ENCODE data around the gene DNAH2.
"Not testable (repeated sequence)": the region's sequence is repeated elsewhere in the genome, so short reads cannot be mapped to it uniquely, and the experiment has no call there.

Gene DNAH2

GRCh38 chr17:7862692-7863437 lies 145.3 kb downstream of the DNAH2 start:
- Histone ChIP-seq H3K4me1 (ENCODE audit: insufficient read depth, low read length) (peaks cover 6% of the 10 kb centered on the region; the same call in 1 of the 2 replicates), H3K36me3 (ENCODE audit: insufficient read depth, low read length) (peaks cover 3% of the 10 kb centered on the region; the same call in 1 of the 2 replicates), H3K9ac (ENCODE audit: low read depth, low read length) (no peak overlapping the region), H3K9me3 (ENCODE audit: control insufficient read depth, insufficient read depth, low read length) (no peaks in the 10 kb centered on the region)

GRCh38 chr17:7864384-7864783 lies 146.8 kb downstream of the DNAH2 start:
- H3K9me3 ChIP-seq (ENCODE audit: control insufficient read depth, insufficient read depth, low read length); H3K4me1 ChIP-seq (ENCODE audit: insufficient read depth, low read length); H3K36me3 ChIP-seq (ENCODE audit: insufficient read depth, low read length); H3K9ac ChIP-seq (ENCODE audit: low read depth, low read length): not testable (repeated sequence)

GRCh38 chr17:7864995-7865650 lies 147.6 kb downstream of the DNAH2 start:
- H3K4me1 ChIP-seq (ENCODE audit: insufficient read depth, low read length): peaks cover 6% of the 10 kb centered on the region; the same call in 1 of the 2 replicates
- no peaks in the 10 kb centered on the region for H3K9me3 ChIP-seq (ENCODE audit: control insufficient read depth, insufficient read depth, low read length)
- no peak overlapping the region for H3K9ac ChIP-seq (ENCODE audit: low read depth, low read length)
- H3K36me3 ChIP-seq (ENCODE audit: insufficient read depth, low read length): peaks cover 3% of the 10 kb centered on the region; the same call in 1 of the 2 replicates

DNA sequence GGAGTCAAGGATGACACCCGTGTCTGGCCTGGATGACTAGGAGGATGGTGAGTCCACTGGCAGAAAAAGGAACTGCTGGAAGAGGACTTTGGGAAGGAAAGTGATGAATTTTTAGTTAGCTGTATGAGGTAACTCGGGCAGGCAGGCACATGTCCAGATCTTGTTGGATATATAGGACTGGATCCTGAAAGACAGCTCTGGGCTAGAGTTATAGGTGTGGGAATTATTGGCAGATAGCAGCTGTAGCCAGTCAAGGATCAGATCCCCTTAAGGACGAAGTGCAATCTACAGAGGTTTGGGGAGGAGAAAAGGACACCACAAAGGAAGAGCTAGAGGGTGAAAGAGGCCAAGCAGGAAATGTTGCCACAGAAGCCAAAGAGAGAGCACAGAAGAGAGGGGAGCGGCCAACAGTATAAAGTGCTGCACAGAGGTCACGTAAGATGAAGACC lies 150.4 kb downstream of the DNAH2 start:
- H3K9me3 ChIP-seq (ENCODE audit: control insufficient read depth, insufficient read depth, low read length): no peaks in the 10 kb centered on the region
- no peak overlapping the region for H3K9ac ChIP-seq (ENCODE audit: low read depth, low read length)
- peaks cover 3% of the 10 kb centered on the region; the same call in 1 of the 2 replicates for H3K36me3 ChIP-seq (ENCODE audit: insufficient read depth, low read length)
- H3K4me1 ChIP-seq (ENCODE audit: insufficient read depth, low read length): peaks cover 6% of the 10 kb centered on the region; the same call in 1 of the 2 replicates

- H3K9me3 ChIP-seq (ENCODE audit: control insufficient read depth, insufficient read depth, low read length): no peaks in the 10 kb centered on the region
- H3K4me1 ChIP-seq (ENCODE audit: insufficient read depth, low read length): 0 out of 2 replicates have a peak, but pooled peaks cover 3% of the 10 kb centered on the region
- H3K9ac ChIP-seq (ENCODE audit: low read depth, low read length): no peak overlapping the region
- H3K36me3 ChIP-seq (ENCODE audit: insufficient read depth, low read length): no peaks in the 10 kb centered on the region
Measured at GRCh38 chr17:7873051-7873450, 155.5 kb downstream of the DNAH2 start.

DNA sequence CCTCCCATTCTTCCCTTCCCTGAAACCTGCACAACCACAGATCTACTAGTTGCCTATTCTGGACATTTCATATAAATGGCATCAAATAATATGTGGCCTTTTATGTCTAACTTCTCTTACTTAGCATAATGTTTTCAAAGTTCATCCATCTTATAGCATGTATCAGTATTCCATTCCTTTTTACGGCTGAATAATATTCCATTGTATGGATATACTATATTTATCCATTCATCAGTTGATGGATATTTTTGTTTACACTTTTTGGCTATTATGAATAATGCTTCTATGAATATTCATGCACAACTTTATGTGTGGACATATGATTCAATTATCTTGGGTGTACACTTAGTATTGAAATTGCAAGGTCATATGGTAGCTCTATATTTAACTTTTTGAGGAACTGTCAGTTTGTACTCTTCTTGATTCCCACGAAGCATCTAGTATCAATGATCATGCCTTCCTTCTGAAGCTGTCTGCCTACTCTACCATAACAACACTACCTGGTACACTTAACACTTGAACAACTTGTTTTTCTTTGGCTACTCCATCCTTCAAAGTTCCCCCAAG lies 158.3 kb downstream of the DNAH2 start:
- Histone ChIP-seq H3K9me3 (ENCODE audit: control insufficient read depth, insufficient read depth, low read length) (no peaks in the 10 kb centered on the region), H3K9ac (ENCODE audit: low read depth, low read length) (no peak overlapping the region), H3K36me3 (ENCODE audit: insufficient read depth, low read length) (no peaks in the 10 kb centered on the region), H3K4me1 (ENCODE audit: insufficient read depth, low read length) (0 out of 2 replicates have a peak, but pooled peaks cover 3% of the 10 kb centered on the region)

GRCh38 chr17:7878234-7878633 lies 160.7 kb downstream of the DNAH2 start:
- Histone ChIP-seq H3K9ac (ENCODE audit: low read depth, low read length) (no peak overlapping the region), H3K9me3 (ENCODE audit: control insufficient read depth, insufficient read depth, low read length) (no peaks in the 10 kb centered on the region), H3K4me1 (ENCODE audit: insufficient read depth, low read length) (0 out of 2 replicates have a peak, but pooled peaks cover 2% of the 10 kb centered on the region), H3K36me3 (ENCODE audit: insufficient read depth, low read length) (no peaks in the 10 kb centered on the region)

GRCh38 chr17:7880076-7880868 lies 162.7 kb downstream of the DNAH2 start:
- 0 out of 2 replicates have a peak, but pooled peaks cover 11% of the 10 kb centered on the region for H3K4me1 ChIP-seq (ENCODE audit: insufficient read depth, low read length)
- H3K36me3 ChIP-seq (ENCODE audit: insufficient read depth, low read length): no peaks in the 10 kb centered on the region
- no peaks in the 10 kb centered on the region for H3K9me3 ChIP-seq (ENCODE audit: control insufficient read depth, insufficient read depth, low read length)
- no peak overlapping the region for H3K9ac ChIP-seq (ENCODE audit: low read depth, low read length)

DNA sequence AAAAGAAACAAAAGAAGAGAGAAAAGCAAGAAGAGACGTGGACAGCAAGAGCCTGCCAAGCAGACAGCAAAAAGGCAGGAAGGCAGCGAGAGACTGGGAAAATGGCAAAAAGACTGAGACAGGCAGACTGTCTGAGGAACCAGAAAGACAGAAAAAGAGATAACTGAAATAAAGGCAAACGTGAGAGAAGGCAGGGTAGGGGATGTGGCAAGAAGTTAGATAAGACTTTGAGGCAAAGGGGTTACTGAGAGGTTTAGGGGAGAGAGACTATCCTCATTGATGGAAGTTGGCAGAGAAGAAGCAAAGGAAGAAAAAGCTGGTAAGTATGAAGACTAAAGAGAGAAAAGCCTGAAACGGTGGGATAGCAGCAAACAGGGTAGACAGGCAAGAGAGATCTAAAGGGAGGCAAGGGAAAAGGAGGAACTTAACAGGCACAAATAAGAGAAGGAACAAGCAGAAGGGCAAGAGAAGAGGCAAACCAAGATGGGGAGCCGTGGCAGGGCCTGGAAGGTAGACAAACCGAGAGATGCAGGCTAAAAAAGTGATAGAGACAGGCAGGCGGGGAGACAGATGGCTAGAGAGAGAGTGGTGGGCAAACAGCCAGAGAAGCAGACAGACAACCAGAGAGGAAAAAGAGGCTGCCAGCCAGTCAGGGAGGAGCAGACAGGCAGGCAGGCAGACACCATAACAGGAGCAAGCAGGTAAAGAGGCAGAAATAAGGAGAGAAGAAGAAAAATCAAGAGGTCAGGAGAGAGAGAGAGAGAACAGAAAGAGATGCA lies 163.9 kb downstream of the DNAH2 start:
- no peaks in the 10 kb centered on the region for H3K9me3 ChIP-seq (ENCODE audit: control insufficient read depth, insufficient read depth, low read length)
- 0 out of 2 replicates have a peak, but pooled peaks cover 11% of the 10 kb centered on the region for H3K4me1 ChIP-seq (ENCODE audit: insufficient read depth, low read length)
- no peaks in the 10 kb centered on the region for H3K36me3 ChIP-seq (ENCODE audit: insufficient read depth, low read length)
- no peak overlapping the region for H3K9ac ChIP-seq (ENCODE audit: low read depth, low read length)

DNA sequence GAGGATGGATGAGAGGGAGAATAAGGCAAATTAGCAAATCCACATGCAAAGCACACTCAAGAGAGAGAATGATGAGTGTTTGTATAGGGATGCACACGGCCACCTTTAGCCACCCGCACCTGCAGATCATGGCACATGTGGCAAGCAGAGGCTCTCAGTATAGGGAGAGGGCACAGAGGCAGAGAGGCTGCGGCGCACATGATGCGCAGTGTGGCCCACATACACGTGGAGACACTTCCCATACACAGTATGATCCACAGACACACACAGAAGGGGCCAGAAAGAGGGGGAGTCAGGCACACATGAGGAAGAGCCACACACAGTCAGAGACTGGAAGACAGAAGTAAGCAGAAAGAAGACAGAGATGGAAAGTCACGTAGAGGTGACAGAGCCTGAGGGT lies 164.5 kb downstream of the DNAH2 start:
- Histone ChIP-seq H3K9ac (ENCODE audit: low read depth, low read length) (no peak overlapping the region), H3K9me3 (ENCODE audit: control insufficient read depth, insufficient read depth, low read length) (no peaks in the 10 kb centered on the region), H3K4me1 (ENCODE audit: insufficient read depth, low read length) (0 out of 2 replicates have a peak, but pooled peaks cover 11% of the 10 kb centered on the region), H3K36me3 (ENCODE audit: insufficient read depth, low read length) (no peaks in the 10 kb centered on the region)

DNA sequence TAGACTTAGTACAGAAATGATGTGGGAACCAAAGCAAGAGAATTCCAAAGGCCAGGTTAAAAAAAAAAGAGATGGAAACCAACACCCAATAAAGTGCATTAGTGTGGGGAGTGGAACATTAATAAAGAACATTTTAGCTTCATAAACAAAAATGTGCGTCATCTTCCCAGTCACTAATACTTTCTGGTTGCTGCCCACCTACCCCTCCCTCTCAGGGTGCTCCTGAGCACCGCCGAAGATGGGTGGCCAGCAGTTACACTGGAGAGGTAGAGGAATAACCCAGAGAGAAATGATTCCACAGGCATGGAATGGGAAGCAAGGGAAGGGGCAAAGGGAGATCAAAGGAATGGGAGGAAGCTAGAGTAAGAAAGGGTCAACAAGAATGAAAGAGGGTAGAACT lies 165.1 kb downstream of the DNAH2 start:
- no peaks in the 10 kb centered on the region for H3K9me3 ChIP-seq (ENCODE audit: control insufficient read depth, insufficient read depth, low read length)
- H3K36me3 ChIP-seq (ENCODE audit: insufficient read depth, low read length): no peaks in the 10 kb centered on the region
- no peak overlapping the region for H3K9ac ChIP-seq (ENCODE audit: low read depth, low read length)
- 0 out of 2 replicates have a peak, but pooled peaks cover 11% of the 10 kb centered on the region for H3K4me1 ChIP-seq (ENCODE audit: insufficient read depth, low read length)
